HL-60 (cell line): ENCODE measurements around the gene RIN1.
A peak's percentile ranks its signal among the peaks of the same experiment; 100 is the strongest.

Experiments used
- POLR2AphosphoS5 ChIP-seq: IDR thresholded peaks from 2 replicates; pipeline ENCODE4 v1.6.1; 2012; ENCODE audit warnings: low read depth
- REST ChIP-seq: IDR thresholded peaks from 2 replicates; pipeline ENCODE4 v1.6.1; 2012; ENCODE audit warnings: low read depth; ENCODE audit not compliant: insufficient replicate concordance

- TF ChIP-seq REST (no peak), POLR2AphosphoS5 (peak; percentile 22; the same call in 1 of the 2 replicates)
These were observed 48.9 kb downstream of the RIN1 start for GRCh38 chr11:66287211-66287888.
